Chondrocyte (in vitro differentiated cells): Measurements from ENCODE around the gene METTL23. TPM values are rescaled to one million over a fixed set of nuclear protein-coding genes. Genes with fewer than 3 reads are reported as not detected.
A peak's percentile ranks its signal among the peaks of the same experiment; 100 is the strongest.

Experiments
- DNase-seq: peaks from one replicate; pipeline ENCODE4 v3.0.0; 2021; ENCODE audit warnings: mixed read lengths, low spot score
- H3K27ac Mint-ChIP-seq: one replicate; pipeline ENCODE4 v1.8.0; 2021; ENCODE audit warnings: mild to moderate bottlenecking, moderate library complexity, mixed read lengths; ENCODE audit not compliant: unreplicated experiment
- H3K27me3 Mint-ChIP-seq: 2 replicates; pipeline ENCODE4 v1.8.0; 2021; ENCODE audit warnings: low read depth, mixed read lengths
- H3K36me3 Mint-ChIP-seq: 2 replicates; pipeline ENCODE4 v1.8.0; 2021; ENCODE audit warnings: low read depth, mixed read lengths
- H3K4me1 Mint-ChIP-seq: 2 replicates; pipeline ENCODE4 v1.8.0; 2021; ENCODE audit warnings: low read depth, mild to moderate bottlenecking, mixed read lengths
- H3K4me3 Mint-ChIP-seq: one replicate; pipeline ENCODE4 v1.8.0; 2021; ENCODE audit warnings: mild to moderate bottlenecking, moderate library complexity, mixed read lengths; ENCODE audit not compliant: unreplicated experiment
- H3K9me3 Mint-ChIP-seq: 2 replicates; pipeline ENCODE4 v1.8.0; 2021; ENCODE audit warnings: low read depth, mixed read lengths
- CTCF ChIP-seq: fragments of 200-600 bp; sonication (generic); IDR thresholded peaks from 2 replicates; pipeline ENCODE4 v1.5.0; 2021; ENCODE audit warnings: antibody characterized with exemption, mild to moderate bottlenecking, moderate library complexity
- total RNA-seq: library from RNA; stranded (reverse); gene quantifications from 3 replicates; pipeline ENCODE4 v1.2.1, GENCODE V29; 2021

METTL23 gene
- total RNA-seq, 1 donor from 2014 or later, result 27.0 TPM

- no peak for TF ChIP-seq CTCF
- H3K9me3 Mint-ChIP-seq, result no peaks in the 10 kb centered on the region
- no peaks in the 10 kb centered on the region for H3K27me3 Mint-ChIP-seq
- H3K27ac Mint-ChIP-seq, result no peak overlapping the region
- no peaks in the 10 kb centered on the region for H3K4me1 Mint-ChIP-seq
- DNase-seq, result no peak
- H3K4me3 Mint-ChIP-seq, result no peak overlapping the region
- peaks cover 18% of the 10 kb centered on the region for H3K36me3 Mint-ChIP-seq
These were observed 26.7 kb downstream of the METTL23 start for GRCh38 chr17:76753061-76753961.

DNA sequence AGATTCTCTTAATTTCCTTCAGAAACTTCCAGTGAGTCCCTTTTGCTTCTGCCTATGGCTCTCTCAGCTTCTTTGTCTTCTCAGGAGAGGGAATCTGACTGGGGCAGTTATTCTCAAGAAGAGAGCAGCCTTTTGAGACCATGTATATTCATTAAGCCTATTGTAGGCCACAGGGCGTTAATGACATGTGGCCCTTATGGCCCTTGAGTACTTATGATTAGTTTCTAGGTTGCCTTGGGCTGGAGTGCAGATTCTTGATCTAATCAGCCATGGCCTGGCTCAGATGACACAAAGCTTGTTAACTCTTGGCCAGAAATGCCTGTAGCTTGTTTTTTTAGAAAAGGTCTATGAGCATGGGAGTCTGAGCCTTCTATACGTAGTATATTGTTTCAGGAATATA, 28.6 kb downstream of the METTL23 start:
- Mint-ChIP-seq H3K27me3 (no peaks in the 10 kb centered on the region), H3K36me3 (peaks cover 21% of the 10 kb centered on the region), H3K27ac (no peak overlapping the region), H3K4me1 (no peaks in the 10 kb centered on the region), H3K4me3 (no peak overlapping the region), H3K9me3 (no peaks in the 10 kb centered on the region)
- DNase-seq, result no peak
- TF ChIP-seq CTCF, result no peak

- Mint-ChIP-seq H3K27me3 (no peaks in the 10 kb centered on the region), H3K27ac (no peak overlapping the region), H3K36me3 (peaks cover 22% of the 10 kb centered on the region), H3K4me3 (no peak overlapping the region), H3K9me3 (no peaks in the 10 kb centered on the region), H3K4me1 (no peaks in the 10 kb centered on the region)
- no peak for DNase-seq
- TF ChIP-seq CTCF, result no peak
These were observed 30.6 kb downstream of the METTL23 start for GRCh38 chr17:76757256-76757655.

- TF ChIP-seq CTCF, result no peak
- Mint-ChIP-seq H3K4me3 (no peak overlapping the region), H3K4me1 (no peaks in the 10 kb centered on the region), H3K27ac (no peak overlapping the region), H3K27me3 (no peaks in the 10 kb centered on the region), H3K9me3 (no peaks in the 10 kb centered on the region), H3K36me3 (peaks cover 20% of the 10 kb centered on the region)
- DNase-seq, result no peak
These were observed 31.9 kb downstream of the METTL23 start for GRCh38 chr17:76758570-76758969.

- H3K27me3 Mint-ChIP-seq, result no peaks in the 10 kb centered on the region
- H3K36me3 Mint-ChIP-seq, result peaks cover 34% of the 10 kb centered on the region
- peak overlapping the region; percentile 58 for H3K27ac Mint-ChIP-seq
- H3K9me3 Mint-ChIP-seq, result peaks cover 3% of the 10 kb centered on the region
- H3K4me3 Mint-ChIP-seq, result no peak overlapping the region
- no peak for TF ChIP-seq CTCF
- peaks cover 15% of the 10 kb centered on the region for H3K4me1 Mint-ChIP-seq
- DNase-seq, result no peak
These were observed 46.3 kb downstream of the METTL23 start for GRCh38 chr17:76772842-76773525.
